ENCODE results near the gene GPD2.

DNA sequence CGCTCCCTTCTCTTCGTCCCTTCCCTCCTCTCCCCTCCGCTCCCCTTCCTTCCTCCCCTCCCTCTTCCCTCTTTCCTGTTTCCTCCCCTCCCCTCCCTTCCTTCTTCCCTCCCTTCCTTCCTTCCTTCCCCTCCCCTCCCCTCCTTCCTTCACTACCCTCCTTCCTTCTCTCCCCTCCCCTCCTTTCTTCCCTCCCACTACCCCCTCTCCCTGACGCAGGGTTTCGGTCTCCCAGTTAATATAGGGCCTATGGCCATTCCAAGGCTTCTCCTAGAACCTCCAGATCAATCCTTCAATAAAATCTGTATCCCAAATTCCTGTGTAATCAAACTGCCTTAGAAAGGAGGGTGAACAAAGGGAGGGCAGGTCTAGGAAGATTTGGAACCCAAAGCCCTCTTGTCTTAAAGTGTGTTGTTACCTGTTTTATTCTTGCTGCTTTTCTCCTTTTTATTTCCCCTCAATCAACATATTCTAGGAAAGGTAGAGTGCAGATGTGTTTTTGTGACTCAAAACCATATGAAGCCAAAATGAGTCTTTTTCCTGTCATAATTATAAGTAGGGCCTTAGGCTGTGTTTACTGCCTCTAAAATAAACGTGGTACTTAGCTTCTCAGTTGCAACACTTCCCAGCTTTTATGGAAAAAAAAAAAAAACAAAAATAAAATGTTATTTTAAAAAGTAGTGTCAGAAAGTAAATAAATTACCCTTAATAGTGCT lies 53.7 kb downstream of the GPD2 start:
- no peak for TF ChIP-seq EZH2 (IDR thresholded peaks at IDR 0.05; ENCODE audit: borderline replicate concordance, low read depth, low read length, severe bottlenecking)
- TF ChIP-seq, protein P1, sequence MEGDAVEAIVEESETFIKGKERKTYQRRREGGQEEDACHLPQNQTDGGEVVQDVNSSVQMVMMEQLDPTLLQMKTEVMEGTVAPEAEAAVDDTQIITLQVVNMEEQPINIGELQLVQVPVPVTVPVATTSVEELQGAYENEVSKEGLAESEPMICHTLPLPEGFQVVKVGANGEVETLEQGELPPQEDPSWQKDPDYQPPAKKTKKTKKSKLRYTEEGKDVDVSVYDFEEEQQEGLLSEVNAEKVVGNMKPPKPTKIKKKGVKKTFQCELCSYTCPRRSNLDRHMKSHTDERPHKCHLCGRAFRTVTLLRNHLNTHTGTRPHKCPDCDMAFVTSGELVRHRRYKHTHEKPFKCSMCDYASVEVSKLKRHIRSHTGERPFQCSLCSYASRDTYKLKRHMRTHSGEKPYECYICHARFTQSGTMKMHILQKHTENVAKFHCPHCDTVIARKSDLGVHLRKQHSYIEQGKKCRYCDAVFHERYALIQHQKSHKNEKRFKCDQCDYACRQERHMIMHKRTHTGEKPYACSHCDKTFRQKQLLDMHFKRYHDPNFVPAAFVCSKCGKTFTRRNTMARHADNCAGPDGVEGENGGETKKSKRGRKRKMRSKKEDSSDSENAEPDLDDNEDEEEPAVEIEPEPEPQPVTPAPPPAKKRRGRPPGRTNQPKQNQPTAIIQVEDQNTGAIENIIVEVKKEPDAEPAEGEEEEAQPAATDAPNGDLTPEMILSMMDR (IDR thresholded peaks at IDR 0.05; ENCODE audit: borderline replicate concordance, extremely low read depth, low read length, poor library complexity, severe bottlenecking), result no peak

Measured in DND-41 (cell line).